ENCODE measurements around the gene CCDC134. TPM values are rescaled to one million over a fixed set of nuclear protein-coding genes. Genes with fewer than 3 reads are reported as not detected.

CCDC134 gene
- total and polyA plus RNA-seq, 2 donors (not counting 3 experiments of a cell fraction or from before 2014, with no cell fraction given), result 4.5 to 8.4 TPM

- Histone ChIP-seq H3K4me2 (ENCODE audit: insufficient read depth, low read length) (no peak overlapping the region), H4K20me1 (replicated peaks; ENCODE audit: control insufficient read depth, extremely low read depth, insufficient read depth, low read length) (no peaks in the 10 kb centered on the region), H3K36me3 (ENCODE audit: control insufficient read depth in 2 of 2, extremely low read depth in 1 of 2, insufficient read depth in 2 of 2, low read length in 2 of 2) (no peaks in the 10 kb centered on the region), H3K4me3 (replicated peaks in 1 of 3; ENCODE audit: insufficient read depth in 1 of 3, low read depth in 1 of 3, low read length in 3 of 3) (no peak overlapping the region), H3K4me1 (ENCODE audit: control insufficient read depth, extremely low read depth, insufficient read depth, low read length) (no peaks in the 10 kb centered on the region), H3K27me3 (ENCODE audit: control insufficient read depth in 2 of 2, insufficient read depth in 2 of 2, low read length in 2 of 2) (peaks cover 2 to 4% of the 10 kb centered on the region in 2 experiments), H3K9me3 (replicated peaks; ENCODE audit: control insufficient read depth, insufficient read depth, low read length) (no peaks in the 10 kb centered on the region), H3K9me1 (replicated peaks; ENCODE audit: control insufficient read depth, extremely low read depth, insufficient read depth, low read length) (no peaks in the 10 kb centered on the region), H2AFZ (ENCODE audit: low read depth, low read length) (no peak overlapping the region), H3K79me2 (ENCODE audit: control insufficient read depth, insufficient read depth, low read length) (no peaks in the 10 kb centered on the region), H3K9ac (replicated peaks; ENCODE audit: extremely low read depth, insufficient read depth, low read length) (no peak overlapping the region), H3K27ac (ENCODE audit: insufficient read depth, low read depth, low read length) (no peak overlapping the region)
- POLR2A ChIA-PET, result no interaction called here
- CTCF ChIA-PET, result interaction anchor here (0.8 to 1.2 kb wide), 2 partner anchors 12 to 189 kb away, joined by 3 to 6 read pairs; no protein-coding TSS in a partner anchor
- dilution Hi-C loops (cut with MboI; ENCODE audit: extremely low pct_ligation_motif_present, low sequenced_read_pairs), result no loop called here
- DNase-seq (ENCODE audit: low read depth, low spot score) (no peak), FAIRE-seq (no peak)
- intact Hi-C loops (cut with micrococcal nuclease), result no loop called here
- BruUV-seq (replicated peaks), result no TSS peak
- TF ChIP-seq, protein P1, sequence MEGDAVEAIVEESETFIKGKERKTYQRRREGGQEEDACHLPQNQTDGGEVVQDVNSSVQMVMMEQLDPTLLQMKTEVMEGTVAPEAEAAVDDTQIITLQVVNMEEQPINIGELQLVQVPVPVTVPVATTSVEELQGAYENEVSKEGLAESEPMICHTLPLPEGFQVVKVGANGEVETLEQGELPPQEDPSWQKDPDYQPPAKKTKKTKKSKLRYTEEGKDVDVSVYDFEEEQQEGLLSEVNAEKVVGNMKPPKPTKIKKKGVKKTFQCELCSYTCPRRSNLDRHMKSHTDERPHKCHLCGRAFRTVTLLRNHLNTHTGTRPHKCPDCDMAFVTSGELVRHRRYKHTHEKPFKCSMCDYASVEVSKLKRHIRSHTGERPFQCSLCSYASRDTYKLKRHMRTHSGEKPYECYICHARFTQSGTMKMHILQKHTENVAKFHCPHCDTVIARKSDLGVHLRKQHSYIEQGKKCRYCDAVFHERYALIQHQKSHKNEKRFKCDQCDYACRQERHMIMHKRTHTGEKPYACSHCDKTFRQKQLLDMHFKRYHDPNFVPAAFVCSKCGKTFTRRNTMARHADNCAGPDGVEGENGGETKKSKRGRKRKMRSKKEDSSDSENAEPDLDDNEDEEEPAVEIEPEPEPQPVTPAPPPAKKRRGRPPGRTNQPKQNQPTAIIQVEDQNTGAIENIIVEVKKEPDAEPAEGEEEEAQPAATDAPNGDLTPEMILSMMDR (IDR thresholded peaks at IDR 0.05; ENCODE audit: extremely low read depth in 1 of 2, insufficient read depth in 1 of 2, low read depth in 1 of 2, low read length in 2 of 2), result no peak
- TF ChIP-seq EZH2 (IDR thresholded peaks at IDR 0.05; ENCODE audit: borderline replicate concordance, low read depth, low read length, severe bottlenecking) (no peak), POLR2A (IDR thresholded peaks at IDR 0.05; ENCODE audit: low read depth, low read length) (no peak), POLR2AphosphoS5 (IDR thresholded peaks at IDR 0.05; ENCODE audit: insufficient read depth, low read depth, low read length) (no peak), JUN (IDR thresholded peaks at IDR 0.05; ENCODE audit: borderline replicate concordance, insufficient read depth, insufficient read length, low read depth) (no peak), GATA2 (IDR thresholded peaks at IDR 0.05; ENCODE audit: insufficient read depth, insufficient read length, low read depth, low read length) (no peak), FOS (IDR thresholded peaks at IDR 0.05; ENCODE audit: borderline replicate concordance, insufficient read depth, low read length) (no peak), MYC (IDR thresholded peaks at IDR 0.05; ENCODE audit: low read depth, low read length) (no peak)
- TF ChIP-seq, protein P2, sequence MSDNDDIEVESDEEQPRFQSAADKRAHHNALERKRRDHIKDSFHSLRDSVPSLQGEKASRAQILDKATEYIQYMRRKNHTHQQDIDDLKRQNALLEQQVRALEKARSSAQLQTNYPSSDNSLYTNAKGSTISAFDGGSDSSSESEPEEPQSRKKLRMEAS (IDR thresholded peaks at IDR 0.05; ENCODE audit: insufficient read depth, insufficient read length), result no peak
Measured at GRCh38 chr22:41752011-41752970, 48.2 kb upstream of the CCDC134 start.
